CD4-positive, alpha-beta T cell treated with Interleukin-15 for 4 hours (primary cell): ENCODE measurements around the gene ZNF236.
A peak's percentile ranks its signal among the peaks of the same experiment; 100 is the strongest.

Source experiments
- DNase-seq: peaks from one replicate; pipeline ENCODE4 v3.0.0-alpha.2; 2020; ENCODE audit warnings: low spot score

Gene ZNF236

GRCh38 chr18:76821356-76821874 lies 942 bp upstream of the ZNF236 start:
- no peak for DNase-seq

DNA sequence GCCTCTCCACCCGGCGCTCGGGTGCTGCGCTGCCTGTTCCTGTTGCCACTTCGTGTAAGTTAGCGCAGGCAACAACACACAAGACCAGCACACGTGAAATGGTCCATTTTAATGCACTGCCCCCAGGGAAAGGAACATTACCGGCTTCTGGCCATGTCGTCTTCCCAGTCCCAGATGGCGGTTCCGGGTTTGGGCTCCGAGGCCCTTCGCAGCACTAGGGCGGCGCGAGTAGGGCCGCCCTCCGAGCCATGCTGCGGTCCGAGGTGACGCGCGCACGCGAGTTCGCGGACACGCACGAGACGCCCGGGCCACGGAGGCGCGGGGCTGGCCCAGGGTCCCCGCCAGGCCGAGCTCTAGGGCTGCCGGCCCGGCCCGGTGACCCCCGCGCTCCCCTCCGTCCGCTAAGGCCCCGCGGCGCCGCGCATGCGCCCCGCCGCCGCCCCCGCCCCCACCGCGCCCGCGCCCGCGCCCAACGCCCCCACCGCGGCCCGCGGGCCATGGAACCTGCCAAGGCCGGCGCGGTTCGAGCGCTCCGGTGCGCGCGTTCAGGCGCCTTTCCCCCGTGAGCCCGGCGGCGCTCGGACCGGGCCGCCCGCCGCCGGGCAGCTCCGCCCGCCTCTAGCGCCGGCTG lies 367 bp upstream of the ZNF236 start:
- DNase-seq: peak; percentile 60

DNA sequence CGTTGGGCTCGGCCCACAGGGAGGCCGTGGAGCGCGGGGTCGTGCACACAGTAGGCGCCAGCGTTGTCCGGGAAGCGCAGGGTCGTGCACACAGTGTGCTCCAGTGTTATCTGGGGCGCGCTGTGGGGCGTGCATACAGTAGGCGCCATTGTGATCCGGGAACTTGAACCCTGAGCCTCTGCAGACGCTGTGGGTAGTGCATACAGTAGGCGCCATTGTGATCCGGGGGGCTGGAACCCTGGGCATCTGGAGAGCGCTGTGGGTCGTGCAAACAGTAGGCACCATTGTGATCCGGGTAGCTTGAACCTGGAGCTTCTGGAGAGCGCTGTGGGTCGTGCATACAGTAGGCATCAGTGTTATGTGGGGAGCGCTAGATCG lies 793 bp downstream of the ZNF236 start:
- no peak for DNase-seq

DNA sequence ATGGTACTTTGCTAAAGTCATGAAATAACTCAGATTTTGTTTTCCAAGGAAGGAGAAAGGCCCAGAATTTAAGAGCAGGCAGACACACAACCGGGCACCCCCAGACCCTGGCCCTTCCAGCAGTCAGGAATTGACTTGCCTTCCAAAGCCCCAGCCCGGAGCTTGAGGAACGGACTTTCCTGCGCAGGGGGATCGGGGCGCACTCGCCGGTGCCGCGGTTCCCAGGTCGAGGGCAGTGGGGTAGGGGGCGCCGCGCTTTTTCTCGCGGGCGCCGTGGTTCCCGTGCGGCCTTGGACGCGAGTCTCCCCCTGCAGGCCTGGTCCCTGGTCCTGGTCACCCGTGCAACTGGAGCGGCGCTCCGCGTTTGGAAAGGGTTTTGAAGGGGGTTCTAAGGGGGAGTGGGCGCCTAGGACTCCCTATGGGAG lies 1.2 kb downstream of the ZNF236 start:
- no peak for DNase-seq

- DNase-seq: no peak
These were observed 1.9 kb downstream of the ZNF236 start for GRCh38 chr18:76824145-76824676.

DNA sequence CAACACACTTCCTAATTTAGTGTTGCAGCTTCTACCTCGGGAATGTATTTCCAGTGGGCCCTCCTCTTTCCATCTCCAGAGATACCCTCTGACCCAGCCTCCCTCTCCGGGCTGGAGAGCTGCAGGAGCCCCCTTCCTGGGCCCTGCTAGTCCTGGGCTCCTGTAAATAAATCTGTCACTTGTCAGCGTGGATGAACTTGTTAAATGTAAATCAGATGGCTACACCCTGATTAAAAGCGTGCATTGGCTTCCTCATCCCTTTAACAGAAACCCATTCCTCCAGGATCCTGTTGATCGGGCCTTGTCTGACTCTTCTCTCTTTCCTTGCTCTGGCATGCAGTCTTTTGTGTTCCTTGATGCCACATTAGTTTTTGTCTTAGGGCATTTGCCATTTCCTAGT lies 2.4 kb downstream of the ZNF236 start:
- no peak for DNase-seq

DNA sequence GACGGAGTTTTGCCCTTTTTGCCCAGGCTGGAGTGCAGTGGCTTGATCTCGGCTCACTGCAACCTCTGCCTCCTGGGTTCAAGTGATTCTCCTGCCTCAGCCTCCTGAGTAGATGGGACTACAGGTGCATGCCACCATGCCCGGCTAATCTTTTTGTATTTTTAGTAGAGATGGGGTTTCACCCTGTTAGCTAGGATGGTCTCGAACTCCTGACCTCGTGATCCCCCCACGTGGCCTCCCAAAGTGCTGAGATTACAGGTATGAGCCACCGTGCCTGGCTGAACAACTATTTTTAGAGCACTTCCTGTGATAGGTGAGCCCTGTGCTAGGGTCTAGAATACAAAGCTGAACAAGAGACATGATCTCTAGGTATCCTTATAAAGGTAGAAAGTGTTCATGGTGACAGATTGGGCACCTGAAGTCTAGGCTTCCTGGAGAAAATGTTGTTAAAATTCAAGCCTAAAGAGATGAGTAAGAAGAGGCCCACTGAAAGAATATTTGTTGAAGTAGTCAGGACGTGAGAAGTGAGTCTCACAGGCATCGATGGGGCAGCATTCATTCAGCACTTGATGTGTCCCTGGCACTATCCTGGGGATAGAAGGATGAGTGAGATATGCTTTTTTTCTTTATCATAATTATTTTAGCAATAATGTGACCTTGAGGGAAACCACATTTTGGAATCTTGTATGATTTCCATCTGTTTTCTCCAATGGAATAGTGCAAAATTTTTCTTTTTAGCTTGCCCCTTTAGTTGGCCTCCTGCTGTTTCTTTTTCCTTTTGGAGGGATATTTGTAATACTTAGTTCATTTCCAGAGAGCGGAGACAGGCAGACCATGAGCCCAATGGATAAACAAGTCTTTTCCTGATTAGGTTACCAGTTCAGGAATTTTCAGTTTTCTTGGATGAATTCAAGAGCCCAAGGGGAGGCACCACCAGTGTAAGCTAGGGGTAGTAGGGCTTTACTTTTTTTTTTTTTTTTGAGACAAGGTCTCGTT lies 5.1 kb downstream of the ZNF236 start:
- DNase-seq: no peak

- DNase-seq: no peak
These were observed 12.0 kb downstream of the ZNF236 start for GRCh38 chr18:76834379-76834778.

DNA sequence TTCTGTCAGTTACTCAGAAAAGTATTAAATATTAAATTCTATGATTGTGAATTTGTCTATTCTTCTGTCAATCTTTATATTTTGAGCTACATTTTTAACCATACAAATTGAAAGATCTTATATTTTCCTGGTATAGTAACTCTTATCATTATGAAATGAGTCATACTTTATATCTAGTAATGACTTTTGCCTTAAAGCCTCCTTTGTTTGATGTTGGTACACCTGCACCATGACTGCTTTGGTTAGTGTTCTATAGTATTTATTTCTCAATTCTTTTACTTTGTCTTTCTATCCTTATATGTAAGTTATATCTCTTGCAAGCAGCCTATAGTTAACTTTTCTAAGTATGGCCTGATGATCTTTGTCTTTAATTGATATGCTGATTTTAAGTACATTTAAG lies 13.0 kb downstream of the ZNF236 start:
- DNase-seq: no peak

DNA sequence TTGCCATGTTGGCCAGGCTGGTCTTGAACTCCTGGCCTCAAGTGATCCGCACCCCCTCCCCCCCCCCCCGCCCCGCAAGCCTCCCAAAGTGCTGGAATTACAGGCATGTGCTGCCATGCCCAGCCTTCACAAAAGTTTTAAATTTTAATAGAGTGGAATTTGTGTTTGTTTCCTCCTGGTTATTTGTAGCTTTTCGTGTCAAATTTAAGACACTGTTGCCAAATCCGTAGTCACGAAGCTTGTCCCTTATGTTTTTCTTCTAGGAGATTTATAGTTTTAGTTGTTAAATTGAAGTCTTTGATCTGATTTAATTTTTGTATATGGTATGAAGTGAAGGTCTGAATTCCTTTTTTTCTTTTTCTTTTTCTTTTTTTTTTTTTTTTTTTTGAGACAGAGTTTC lies 14.7 kb downstream of the ZNF236 start:
- no peak for DNase-seq

GRCh38 chr18:76838182-76838581 lies 15.8 kb downstream of the ZNF236 start:
- no peak for DNase-seq

DNA sequence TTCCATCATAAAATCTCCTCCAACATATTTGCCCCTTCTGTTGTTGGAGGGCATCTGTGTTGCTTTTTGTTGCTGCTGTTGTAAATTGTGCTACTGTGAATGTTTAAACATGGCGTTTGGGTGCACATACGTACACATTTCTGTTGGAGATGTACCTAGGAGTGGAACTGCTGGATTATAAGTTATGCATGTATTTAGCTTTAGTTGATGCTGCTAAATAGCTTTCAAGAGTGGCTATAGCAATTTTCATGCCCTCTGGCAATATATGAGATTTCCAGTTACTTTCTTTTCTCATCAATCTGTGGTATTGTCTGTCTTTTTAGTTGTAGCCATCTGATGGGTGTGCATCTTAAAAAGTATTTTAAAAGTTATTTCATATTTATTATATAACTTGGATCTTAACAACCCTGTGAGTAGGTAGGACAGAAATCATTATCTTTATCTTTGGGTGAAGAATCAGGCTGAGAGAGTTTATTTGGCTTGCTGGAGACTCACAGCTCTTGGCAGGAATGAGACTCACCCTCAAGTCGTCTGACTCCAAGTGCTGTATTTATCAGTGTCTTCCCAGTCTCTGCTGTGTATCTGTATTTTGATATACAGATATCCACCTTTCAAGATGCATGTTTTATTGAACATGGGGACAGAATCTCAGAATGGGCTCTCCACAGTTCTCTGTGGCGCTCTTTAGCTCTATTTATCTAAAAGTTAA lies 16.9 kb downstream of the ZNF236 start:
- no peak for DNase-seq

DNA sequence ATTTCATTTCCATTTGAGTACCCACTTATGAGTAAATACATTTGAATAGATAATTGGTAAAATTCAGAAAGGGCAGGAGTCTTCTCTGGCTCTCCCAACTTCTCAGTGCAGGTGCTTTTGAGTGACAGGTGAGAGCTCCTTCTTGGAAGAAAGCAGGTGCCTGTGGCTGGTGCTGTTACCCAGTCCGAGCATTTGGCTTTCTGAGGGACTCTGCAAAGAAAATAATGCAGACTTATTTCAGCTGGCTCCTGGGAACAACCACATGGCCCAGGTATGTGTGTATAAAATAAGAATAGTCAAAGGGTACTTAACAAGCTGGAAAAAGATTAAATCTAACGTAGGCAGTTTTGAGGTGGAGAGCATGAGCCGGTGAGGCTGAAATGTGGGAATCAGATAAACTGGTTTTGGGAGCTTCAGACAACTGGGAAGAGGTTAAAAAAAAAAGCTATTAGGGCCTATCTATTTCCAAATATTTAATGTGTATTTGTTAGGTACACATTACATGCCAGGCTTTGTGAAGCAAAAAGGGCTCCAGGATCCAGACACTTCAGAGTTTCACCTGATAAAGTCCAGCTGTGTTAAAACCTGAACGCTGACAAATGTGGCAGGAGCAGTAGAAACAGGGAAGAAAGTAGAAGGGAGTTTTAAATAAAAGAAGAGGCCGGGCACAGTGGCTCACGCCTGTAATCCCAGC lies 20.6 kb downstream of the ZNF236 start:
- no peak for DNase-seq

DNA sequence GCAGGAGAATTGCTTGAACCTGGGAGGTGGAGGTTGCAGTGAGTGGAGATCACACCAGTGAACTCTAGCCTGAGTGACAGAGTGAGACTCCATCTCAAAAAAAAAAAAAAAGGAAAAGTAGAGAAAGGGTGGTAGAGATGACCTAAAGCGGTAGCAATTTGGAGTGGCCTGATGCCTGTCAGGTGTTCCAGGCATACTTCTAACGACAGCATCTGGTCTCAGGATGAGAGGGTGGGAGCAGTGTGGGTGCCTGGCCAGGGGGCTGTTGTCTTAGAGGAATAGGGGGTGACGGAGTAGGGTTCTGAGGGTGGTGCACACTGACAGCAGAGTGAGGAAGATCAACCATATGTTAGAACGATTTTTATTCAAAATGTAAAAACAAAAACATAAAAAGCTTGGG lies 21.8 kb downstream of the ZNF236 start:
- DNase-seq: no peak

- no peak for DNase-seq
These were observed 22.6 kb downstream of the ZNF236 start for GRCh38 chr18:76844742-76845477.

GRCh38 chr18:76846217-76846616 lies 23.9 kb downstream of the ZNF236 start:
- DNase-seq: no peak

- DNase-seq: no peak
These were observed 25.6 kb downstream of the ZNF236 start for GRCh38 chr18:76847916-76848315.

GRCh38 chr18:76850112-76850511 lies 27.8 kb downstream of the ZNF236 start:
- no peak for DNase-seq

GRCh38 chr18:76855594-76855993 lies 33.2 kb downstream of the ZNF236 start:
- DNase-seq: no peak

- no peak for DNase-seq
These were observed 35.1 kb downstream of the ZNF236 start for GRCh38 chr18:76857476-76857875.
